HG03060 (cell line): Measurements from ENCODE around the gene NDUFS4.
A peak's percentile ranks its signal among the peaks of the same experiment; 100 is the strongest.
"Not testable (repeated sequence)": the region's sequence is repeated elsewhere in the genome, so short reads cannot be mapped to it uniquely, and the experiment has no call there.

Experiments used
- ATAC-seq: cut with Tn5 transposase; IDR thresholded peaks from one replicate; pipeline ENCODE4 v1.9.1; 2021; ENCODE audit warnings: low read depth, moderate number of reproducible peaks; ENCODE audit not compliant: unreplicated experiment

Gene NDUFS4

GRCh38 chr5:53560506-53561191 lies at the start of gene NDUFS4:
Gene NDUFS4 (plus strand): TSS chr5:53560639. CDS start chr5:53560663, 24 bp downstream.
- peak; percentile 58 for ATAC-seq

DNA sequence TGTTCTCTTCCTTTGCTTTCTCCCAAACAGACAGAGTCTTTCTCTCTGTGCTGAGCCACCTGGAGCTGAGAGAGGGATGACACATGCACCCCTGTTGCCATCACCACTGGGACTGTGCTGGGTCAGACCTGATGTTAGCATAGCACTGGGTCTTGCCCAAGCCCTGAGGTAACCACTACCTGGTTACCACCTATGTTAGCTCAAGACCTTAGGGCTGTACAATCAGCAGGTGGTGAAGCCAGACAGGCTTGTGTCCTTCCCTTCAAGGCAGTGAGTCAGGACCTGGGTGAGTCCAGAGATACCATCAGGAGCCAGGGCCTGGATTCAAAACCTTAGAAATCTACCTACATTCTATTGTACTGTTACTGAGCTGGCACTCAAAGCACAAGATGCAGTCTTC lies 47.9 kb upstream of the NDUFS4 start:
- no peak for ATAC-seq

- no peak for ATAC-seq
Observed at GRCh38 chr5:53515988-53516387, 44.5 kb upstream of the NDUFS4 start.

DNA sequence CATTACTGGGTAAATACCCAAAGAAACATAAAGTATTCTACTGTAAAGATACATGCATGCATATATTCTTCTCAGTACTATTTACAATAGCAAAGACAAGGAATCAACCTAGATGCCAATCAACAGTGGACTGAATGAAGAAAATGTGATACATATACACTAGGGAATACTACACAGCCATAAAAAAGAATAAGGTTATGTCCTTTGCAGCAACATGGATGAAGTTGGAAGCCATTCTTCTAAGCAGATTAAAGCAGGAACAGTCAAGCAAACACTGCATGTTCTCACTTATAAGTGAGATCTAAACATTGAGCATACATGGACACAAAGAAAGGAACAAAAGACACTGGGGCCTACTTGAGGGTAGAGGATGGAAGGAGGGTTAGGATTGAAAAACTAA lies 39.6 kb upstream of the NDUFS4 start:
- no peak for ATAC-seq

DNA sequence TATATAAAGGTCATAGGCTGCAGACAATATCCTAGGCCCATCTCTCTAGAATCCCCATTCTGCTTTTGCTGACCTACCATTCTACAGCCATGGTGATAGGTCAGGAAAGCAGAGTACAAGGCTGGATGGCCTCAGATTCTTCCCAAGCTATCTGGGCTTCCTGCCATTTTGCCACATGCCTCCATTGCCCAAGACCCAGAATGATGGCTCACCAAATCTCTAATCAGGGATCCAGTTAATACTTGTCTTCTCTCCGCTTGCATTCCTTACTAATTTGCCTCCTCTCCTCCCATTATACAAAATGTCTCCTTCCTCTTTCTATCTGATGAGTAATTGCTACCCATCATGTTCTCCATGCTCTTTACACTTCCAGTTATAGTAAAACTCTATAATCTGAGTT lies 22.7 kb upstream of the NDUFS4 start:
- ATAC-seq, result no peak

GRCh38 chr5:53540739-53541138 lies 19.7 kb upstream of the NDUFS4 start:
- not testable (repeated sequence) for ATAC-seq

- no peak for ATAC-seq
Observed at GRCh38 chr5:53541859-53542258, 18.6 kb upstream of the NDUFS4 start.

DNA sequence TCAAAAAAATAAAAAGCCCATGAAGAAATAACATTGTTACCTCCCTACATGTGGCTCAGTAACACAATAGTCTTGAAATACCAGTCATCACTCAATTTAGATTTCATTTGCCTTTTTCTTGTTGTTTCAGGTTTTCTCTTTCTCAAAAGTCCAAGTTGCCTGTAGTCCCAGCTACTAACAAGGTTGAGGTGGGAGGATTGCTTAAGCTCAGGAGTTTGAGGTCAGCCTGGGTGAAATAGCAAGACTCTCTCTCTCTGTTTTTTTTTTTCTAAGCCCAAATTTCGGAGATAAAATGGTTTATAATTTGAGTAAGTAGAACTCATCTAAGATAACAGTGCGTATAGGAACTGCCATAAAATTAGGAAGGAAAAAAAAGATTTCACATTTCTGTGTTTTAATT lies 17.5 kb upstream of the NDUFS4 start:
- no peak for ATAC-seq

DNA sequence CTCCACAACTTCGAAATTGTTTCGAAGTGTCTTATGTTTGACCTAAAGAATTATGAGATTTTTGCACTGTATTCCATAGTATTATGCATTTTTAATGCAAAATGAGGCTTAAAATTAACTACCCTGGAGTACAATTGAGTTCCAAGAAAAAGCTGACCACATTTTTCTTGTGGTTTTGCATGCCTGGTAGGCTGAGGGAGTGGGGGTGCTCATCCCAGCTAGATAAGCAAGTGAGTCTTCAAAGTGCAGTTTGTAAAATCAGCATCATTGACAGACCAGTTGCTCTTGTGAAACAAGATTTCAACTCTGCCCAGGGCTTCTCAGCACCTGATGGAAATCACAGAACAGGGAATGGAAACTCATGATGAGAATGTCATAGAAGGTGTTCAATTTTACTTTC lies 17.0 kb upstream of the NDUFS4 start:
- ATAC-seq, result no peak

DNA sequence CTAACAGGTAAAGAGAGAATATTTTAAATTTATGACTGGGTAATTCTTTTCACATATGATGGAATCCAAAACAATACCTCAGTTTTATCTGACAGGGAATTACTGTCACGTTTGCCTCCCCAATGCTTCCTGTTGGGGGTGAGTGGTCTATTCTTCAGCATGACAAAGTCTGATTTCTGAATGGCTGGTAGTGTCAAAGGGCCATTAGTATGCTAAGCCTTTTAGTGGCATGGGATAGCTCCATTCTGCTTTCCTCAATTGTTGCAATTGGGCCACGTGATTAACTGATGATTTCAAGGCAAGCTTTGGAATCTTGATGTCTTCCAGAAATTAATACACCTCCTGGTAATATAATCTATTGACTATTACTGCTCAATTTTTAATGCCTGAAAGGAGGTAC lies 14.7 kb upstream of the NDUFS4 start:
- ATAC-seq, result no peak

DNA sequence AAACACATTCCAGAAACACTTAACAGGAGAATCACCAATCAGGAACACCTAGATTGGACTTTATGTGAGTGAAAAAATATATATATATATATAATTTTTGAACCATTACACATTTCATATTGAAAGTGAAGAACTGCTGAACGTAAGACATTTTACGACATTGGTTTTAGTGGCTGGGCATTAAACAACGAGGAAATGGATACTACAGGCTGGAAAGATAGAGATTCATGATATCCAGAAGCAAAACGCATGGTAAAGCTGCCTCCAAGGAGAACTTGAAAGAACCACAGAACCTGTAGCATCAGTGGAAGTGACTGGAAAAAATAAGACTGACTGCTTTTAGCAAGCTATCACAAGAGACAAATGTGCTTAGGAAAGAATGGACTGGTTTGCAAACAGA lies 13.2 kb upstream of the NDUFS4 start:
- no peak for ATAC-seq

GRCh38 chr5:53548501-53548900 lies 11.9 kb upstream of the NDUFS4 start:
- ATAC-seq, result not testable (repeated sequence)

DNA sequence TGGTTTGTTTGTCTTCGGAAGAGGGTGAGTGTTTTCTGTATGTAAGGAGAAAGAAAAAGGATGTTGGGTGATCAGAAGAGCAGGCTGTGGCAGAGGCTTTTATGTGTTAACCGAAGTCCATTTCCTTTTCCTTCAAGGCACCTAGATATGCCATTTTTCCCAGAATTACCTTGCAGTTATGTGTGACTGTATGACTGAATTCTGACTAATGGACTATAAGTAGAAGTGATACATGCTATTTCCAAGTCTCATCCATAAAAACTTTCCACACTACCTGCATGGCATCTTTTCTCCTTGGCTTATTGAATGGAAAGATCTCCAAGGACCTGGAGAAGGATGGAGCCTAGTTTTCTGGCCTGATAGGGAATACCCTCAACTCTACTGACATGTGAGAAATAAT lies 10.6 kb upstream of the NDUFS4 start:
- ATAC-seq, result no peak

- no peak for ATAC-seq
Observed at GRCh38 chr5:53552561-53552960, 7.9 kb upstream of the NDUFS4 start.

- ATAC-seq, result no peak
Observed at GRCh38 chr5:53554444-53554843, 6.0 kb upstream of the NDUFS4 start.

DNA sequence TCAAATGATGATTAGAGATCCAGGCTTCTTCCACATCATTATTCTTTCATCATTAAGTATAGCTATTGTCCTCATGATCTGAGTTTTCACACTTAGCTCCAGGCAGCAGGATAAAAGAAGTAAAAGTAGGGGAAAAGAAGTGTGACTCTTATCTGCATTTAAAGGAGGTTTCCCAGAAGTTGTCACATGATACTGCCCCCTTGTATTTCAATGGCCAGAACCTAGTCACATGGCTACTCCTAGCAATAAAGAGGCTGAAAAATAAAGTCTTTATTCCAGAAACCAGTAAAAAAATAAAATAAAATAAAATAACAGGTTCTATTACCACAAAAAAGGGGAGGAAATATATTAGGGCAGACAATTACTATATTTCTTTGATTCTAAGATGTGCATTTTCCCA lies 5.3 kb upstream of the NDUFS4 start:
- ATAC-seq, result no peak

DNA sequence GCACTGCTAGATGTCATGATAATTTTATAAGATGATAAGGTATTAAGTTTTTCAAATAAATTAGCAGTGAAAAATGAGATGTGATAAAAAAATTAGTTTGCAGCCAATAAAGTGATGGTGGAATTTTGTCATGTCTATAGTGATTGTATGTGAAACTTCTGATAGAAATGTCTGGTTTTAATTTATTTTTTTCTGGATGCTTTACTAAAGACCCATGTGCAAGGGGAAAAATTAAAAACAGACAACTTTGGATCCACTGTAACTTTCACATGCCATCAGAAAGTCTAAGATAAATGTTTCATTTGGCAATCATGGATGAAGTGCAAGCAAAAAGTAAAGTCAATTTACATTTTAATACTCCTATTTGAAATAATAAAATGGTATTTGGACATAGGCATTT lies 4.4 kb upstream of the NDUFS4 start:
- no peak for ATAC-seq

- no peak for ATAC-seq
Observed at GRCh38 chr5:53557386-53557785, 3.1 kb upstream of the NDUFS4 start.

DNA sequence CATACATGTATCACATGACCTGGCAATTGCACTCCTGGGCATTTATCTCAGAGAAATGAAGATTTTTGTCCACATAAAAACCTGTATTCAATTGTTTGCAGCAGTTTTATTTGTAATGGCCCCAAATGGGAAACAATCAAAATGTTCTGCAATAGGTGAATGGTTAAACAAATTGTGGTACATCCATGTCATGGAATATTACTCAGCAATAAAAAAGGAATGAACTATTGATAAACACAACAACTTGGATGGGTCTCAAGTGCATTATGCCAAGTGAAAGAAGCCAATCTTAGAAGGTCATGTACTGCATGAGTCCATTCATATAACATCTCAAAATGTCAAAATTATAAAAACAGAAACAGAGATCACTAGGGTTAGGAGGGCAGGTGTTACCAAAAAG lies 1.5 kb upstream of the NDUFS4 start:
- ATAC-seq, result no peak

GRCh38 chr5:53560028-53560427 lies 411 bp upstream of the NDUFS4 start:
- no peak for ATAC-seq

DNA sequence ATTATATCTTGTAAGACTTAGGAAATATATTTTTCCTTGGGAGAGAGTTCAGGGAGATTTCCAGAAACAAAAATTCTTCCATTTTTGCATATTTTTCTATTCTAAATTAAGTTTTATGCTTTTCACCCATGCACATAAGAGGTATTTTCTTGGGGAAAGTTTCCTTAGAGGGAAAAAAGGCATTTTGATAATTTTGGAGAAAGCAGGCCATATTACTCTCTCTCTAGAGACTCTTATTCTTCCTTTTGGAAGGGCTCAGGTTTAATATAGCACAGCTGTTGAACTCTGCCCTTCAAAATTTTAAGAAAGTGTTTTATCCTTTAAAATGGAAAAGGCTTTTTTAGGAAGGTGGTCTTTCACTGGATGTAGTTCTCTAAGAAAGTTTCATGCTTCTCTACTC lies 8.0 kb downstream of the NDUFS4 start:
- ATAC-seq, result no peak

- no peak for ATAC-seq
Observed at GRCh38 chr5:53568871-53569270, 8.4 kb downstream of the NDUFS4 start.

DNA sequence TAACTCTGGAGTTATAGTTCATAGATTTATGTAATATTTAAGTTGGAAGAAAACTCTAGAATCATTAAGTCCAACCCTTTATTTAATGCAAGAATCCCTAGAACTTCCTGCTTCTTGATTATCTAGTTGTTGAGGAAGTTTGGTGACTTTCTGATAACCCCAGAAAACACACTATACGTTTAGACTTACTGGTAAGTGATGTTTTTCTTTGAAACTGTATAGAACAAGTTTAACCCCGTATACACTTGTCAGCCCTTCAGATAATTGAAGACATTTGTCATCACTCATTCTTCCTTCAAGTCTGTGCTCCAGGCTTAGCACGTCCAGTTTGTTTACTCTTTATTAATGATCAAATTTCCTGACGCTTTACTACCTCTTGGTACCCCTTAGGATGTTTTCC lies 9.0 kb downstream of the NDUFS4 start:
- no peak for ATAC-seq
